MV-4-11 (cell line): ENCODE data around the gene WDFY3.
"Not testable (repeated sequence)": the region's sequence is repeated elsewhere in the genome, so short reads cannot be mapped to it uniquely, and the experiment has no call there.

Experiments
- DNase-seq: peaks from one replicate; lab custom pipeline; 2025; lab: John Stamatoyannopoulos, UW

WDFY3 gene

GRCh38 chr4:84708406-84709135 lies 257.9 kb downstream of the WDFY3 start:
- DNase-seq: no peak

GRCh38 chr4:84706286-84706685 lies 260.2 kb downstream of the WDFY3 start:
- no peak for DNase-seq

DNA sequence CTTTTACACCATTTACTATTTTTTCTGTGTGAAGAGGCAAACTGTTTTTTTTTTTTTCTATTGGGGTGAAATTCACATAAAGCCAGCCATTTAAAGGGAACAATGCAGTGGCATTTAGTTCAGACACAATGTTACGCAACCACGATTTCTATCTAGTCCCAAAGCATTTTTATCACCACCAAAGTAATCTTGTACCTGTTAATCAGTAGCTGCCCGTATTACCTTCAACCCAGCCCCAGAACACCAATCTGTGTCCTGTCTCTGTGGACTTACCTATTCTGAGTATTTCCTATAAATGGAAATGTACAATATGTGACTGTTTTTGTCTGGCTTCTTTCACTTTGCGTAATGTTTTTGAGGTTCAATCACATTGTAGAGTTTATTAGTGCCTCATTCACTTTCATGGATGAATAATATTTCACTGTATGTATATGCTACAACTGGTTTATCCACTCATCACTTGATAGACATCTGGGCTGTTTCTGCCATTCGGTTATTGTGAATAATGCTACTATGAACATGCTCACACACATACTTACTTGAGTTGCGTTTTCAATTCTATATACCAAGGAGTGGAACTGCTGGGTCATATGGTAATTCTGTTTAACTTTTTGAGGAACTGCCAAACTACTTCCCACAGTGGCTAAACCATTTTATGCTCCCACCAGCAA lies 267.4 kb downstream of the WDFY3 start:
- DNase-seq: peak; percentile 65

- DNase-seq: no peak
Observed at GRCh38 chr4:84697615-84698201, 268.8 kb downstream of the WDFY3 start.

- no peak for DNase-seq
Observed at GRCh38 chr4:84697159-84697558, 269.3 kb downstream of the WDFY3 start.

DNA sequence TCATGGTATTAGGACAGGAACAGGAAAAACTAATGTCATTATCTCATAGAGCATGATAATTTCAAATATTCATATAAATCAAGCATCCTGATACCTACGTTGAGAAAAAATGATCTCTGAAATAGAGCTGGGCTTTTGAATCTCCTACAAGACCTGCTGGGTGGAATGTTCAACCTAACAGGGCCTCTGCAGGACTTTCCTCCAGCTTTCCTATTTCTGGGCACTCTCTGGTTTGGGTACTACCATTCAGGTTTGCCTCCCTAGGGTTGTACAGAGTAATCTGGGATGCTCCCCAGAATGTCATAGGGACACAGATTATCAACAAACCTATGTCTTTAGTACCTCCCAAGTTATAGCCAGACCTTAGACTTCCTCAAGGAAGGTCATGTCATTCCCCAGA lies 274.7 kb downstream of the WDFY3 start:
- DNase-seq: no peak

DNA sequence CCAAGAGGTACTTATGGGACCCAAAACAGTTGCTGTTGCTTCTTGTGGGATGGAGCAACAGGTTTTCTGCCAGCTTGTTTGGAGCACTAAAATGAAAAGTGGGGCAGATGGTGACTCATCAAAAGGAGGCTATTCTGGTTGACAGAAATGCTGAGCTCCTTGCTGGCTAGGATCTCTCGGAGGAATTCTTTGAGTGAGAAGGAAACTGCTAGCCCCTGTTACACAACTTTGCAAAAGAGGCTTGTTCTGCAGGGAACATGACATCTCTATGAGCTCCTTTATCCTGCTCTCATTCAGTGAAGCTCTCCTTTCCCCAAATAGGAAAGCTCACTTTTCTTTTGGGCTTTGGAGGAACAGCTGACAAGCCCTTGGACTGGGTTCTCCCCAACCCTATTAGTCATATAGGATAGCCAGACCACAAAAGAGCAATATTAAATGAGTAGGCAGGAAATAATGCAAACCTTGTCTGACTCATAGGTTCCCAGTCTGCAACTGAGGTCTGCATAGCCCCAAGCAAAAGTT lies 275.3 kb downstream of the WDFY3 start:
- peak; percentile 81 for DNase-seq

- no peak for DNase-seq
Observed at GRCh38 chr4:84690481-84690880, 276.0 kb downstream of the WDFY3 start.

- DNase-seq: no peak
Observed at GRCh38 chr4:84689197-84689596, 277.3 kb downstream of the WDFY3 start.

DNA sequence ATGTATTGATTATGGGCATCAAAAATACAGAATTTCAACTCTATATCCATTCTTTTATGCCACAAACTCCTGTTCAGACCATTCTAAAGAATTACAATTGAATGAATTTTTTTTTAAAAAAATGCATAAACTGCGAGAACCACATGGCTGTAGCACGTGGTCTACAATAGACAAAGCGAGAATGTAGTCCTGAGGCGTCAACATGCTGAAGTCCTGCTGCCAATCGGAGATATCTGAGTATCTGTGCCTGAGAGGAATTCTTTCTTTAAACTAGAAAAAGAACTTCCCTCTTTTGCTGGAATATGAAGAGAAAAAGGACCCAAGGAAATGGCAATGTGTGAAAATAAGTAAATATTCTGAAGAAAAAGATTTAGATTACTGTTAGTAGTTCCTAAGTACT lies 277.9 kb downstream of the WDFY3 start:
- DNase-seq: no peak

- DNase-seq: no peak
Observed at GRCh38 chr4:84685105-84685504, 281.4 kb downstream of the WDFY3 start.

- DNase-seq: no peak
Observed at GRCh38 chr4:84684361-84684760, 282.1 kb downstream of the WDFY3 start.

DNA sequence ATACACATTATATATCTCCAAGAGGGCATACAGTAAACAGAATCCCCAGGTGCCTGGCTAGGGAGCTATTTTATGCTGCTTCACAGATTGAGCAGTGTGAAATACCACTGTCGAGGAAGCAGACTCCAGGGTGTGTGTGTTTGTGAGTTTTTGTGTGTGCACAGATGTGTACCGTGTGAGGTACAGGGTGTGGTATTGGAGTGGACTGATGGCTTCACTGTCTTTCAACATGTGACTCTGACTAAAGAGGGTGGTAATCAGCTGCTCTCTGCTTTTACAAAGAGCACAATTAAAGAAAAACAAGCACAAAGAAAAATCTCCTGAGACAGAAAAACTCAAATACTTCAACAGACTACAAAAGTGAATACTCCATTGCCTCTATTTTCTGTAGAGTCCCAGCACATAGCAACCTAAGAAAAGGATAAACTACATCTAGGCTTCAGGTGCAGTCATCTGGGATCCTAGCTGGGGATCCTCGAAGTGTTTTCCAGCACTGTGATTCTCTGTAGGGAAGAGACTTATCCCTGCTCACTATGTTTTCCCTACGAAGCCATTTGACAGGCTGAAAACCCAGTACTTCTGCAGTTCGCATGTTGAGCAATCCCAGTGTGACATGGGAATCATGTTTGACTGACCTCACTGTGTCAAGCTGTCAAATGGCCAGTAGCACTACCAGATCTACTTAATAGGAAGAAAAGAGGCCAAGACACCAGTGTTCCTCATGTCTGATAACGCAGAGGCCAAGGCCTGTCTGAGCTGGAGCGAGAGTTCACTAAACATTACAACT lies 283.2 kb downstream of the WDFY3 start:
- no peak for DNase-seq

GRCh38 chr4:84682661-84683060 lies 283.8 kb downstream of the WDFY3 start:
- DNase-seq: not testable (repeated sequence)

- peak; percentile 83 for DNase-seq
Observed at GRCh38 chr4:84681486-84682274, 284.8 kb downstream of the WDFY3 start.

- peak; percentile 40 for DNase-seq
Observed at GRCh38 chr4:84680956-84681355, 285.5 kb downstream of the WDFY3 start.

DNA sequence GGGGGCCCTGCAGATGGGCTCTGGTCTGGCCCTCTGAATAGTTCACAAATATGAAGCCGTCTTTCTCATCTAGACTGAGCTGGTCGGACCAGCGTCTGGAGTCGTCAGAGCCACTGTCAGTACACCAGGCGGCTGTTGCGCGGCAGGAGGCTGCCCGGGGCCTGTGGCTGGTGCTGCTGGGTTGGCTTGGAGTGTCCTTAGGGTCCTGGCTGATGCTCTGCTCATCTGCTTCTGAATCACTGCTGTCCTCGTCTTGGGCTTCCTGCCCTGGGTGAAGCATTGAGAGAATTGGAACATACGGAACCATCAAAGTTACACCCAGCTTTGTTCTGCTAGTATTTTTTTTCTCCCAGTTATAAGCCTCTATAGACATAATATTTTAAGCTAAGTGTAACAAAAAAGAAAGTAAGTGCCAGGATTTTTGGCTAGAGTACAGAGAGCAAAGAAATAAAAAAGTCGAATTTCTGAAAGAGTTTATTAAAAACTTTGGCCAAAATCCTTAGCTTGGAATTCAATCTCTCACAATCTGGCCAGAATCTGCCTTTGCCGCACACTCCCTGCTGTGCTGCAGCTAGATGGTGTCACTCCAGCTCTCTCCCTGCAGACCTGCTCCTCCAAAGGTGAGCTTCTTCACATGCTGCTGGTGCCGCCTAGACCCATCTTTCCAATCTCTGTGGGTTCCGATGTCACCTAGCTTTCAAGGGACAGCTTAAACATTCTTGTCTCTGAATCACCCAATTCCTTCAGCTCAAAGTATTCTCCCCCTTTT lies 287.3 kb downstream of the WDFY3 start:
- no peak for DNase-seq

GRCh38 chr4:84677995-84678394 lies 288.5 kb downstream of the WDFY3 start:
- no peak for DNase-seq

- no peak for DNase-seq
Observed at GRCh38 chr4:84677093-84677492, 289.4 kb downstream of the WDFY3 start.

- DNase-seq: no peak
Observed at GRCh38 chr4:84673475-84674240, 292.8 kb downstream of the WDFY3 start.
